HG02642 (cell line): ENCODE data around the gene LRMDA.
A peak's percentile ranks its signal among the peaks of the same experiment; 100 is the strongest.

ENCODE experiments used
- ATAC-seq: cut with Tn5 transposase; IDR thresholded peaks from one replicate; pipeline ENCODE4 v1.9.1; 2021; ENCODE audit warnings: mild to moderate bottlenecking; ENCODE audit not compliant: unreplicated experiment, poor library complexity

The LRMDA gene

DNA sequence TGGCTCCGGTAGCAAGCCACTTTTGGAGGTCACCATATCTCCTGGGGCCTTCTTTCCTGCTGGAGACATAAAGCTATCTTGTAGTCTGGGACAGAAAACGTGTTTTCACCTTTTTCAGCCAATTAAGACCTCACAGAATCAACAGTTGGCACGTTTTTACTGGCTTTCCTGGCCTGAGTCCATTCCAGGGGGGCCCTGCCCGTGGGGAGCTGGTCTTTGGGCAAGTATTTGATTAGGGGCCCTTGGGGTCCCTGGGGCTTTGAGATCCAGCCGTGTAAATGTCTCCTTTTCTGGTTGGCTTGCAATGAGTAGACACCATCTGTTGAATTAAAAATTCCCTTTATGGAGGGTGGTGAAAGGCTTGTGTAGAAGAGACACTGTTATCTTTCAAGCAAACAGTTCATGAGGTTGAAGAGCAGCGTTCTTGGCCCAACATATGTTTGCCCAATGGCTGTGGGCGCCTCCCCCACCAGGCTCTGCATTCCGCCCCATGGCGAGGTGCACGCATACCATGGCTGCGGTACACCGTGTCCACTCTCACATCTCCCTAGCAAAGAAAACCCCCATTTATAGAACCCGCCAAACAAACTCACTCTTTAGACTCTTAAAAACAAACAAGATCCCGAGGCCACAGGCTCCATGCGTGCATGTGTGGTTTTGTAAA is 593.2 kb downstream of the LRMDA start:
- ATAC-seq: no peak

DNA sequence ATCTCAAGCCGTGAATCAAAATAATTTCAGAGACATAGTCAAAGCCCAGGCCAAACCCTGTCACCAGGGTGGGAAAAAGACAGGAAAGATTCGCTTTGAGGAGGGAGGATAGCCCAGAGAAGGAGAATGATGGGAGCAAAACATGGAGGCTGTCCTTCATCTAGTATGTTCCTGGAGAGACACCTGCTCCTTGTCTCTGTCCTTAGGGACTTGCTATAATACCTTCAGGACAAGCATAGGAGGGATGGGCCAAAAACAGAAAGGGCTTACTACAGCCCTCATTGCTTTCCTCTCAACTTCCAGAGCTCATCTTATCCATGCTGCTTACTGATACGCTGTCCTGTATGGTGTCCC is 593.7 kb downstream of the LRMDA start:
- ATAC-seq: no peak

DNA sequence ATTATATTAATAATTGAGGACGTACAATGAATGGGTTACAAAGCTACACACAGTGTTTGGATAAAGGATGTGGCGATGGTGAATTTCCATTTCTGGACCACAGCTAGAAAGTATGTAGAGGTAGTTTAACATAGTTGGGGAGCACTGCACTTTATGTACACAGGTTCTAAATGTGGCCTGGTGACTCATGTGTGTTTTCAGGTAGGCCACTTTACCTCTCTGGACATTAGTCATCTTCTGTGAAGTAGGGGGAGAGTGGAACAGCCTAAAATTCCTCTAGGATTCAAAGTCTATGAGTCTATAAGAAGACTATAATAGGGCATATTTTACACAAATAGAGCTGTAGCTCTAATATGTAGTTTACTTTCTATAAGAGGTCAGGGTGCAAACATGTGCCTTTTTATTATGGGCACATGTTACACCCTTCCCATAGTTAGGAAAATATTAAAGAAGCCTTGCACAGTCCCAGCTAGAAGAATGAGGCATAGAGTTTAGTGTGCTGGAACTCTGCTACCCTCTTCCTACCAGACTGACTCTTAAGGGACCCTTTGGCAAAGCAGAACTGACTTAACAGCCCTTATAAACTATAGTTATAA is 594.9 kb downstream of the LRMDA start:
- no peak for ATAC-seq

DNA sequence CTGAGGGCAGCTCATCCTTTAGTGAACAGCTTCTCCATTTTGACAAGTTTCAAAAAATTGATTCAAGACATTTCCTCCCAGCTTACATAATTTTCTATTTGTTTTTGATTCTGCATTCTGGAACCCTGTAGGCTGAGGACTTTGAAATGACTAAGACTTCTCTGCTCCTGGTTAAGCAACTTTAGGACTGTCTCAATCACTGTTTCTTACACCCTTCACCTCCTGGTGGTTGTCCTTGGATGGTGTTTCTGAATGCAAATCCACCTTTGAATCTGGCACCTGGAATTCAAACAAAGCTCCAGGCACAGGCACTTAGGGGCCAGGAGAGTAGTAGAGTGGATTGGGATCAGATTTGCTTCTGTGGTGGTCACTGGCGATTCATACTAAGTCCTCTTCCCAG is 595.5 kb downstream of the LRMDA start:
- ATAC-seq: no peak

DNA sequence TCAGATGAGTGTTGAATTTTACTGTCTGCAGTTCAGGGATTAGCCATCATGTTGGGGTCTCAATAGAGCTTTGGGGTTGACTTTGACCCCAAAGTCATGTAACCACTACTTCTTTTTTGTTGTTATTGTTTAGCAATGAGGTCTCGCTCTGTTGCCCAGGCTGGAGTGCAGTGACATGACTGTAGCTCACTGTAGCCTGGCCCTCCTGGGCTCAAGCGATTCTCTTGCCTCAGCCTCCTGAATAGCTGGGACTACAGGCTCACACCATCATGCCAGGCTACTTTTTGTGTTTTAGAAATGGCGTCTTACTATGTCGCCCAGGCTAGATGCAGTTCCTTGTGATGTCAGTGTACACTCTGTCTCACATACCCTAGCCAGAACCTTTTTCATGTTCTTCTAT is 598.4 kb downstream of the LRMDA start:
- no peak for ATAC-seq

DNA sequence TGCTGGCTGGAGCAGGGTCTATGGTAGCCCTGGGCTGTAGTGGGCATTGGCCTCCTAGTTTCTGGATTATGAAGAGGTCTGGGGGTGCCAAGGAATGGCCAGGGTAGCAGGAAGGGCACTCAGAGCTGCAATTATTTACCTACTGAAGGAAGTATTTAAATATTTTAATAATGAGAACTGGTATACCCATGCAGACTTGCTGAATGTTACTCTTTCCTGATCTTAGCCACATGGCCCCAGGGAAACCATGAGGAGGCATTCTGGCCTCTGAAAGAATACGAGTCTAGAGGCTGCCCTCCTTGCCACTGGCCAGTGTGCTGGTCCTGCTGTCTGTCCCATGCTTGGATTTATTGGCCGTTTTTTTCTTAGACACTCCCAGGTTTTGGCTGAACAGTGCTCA is 599.7 kb downstream of the LRMDA start:
- ATAC-seq: no peak

DNA sequence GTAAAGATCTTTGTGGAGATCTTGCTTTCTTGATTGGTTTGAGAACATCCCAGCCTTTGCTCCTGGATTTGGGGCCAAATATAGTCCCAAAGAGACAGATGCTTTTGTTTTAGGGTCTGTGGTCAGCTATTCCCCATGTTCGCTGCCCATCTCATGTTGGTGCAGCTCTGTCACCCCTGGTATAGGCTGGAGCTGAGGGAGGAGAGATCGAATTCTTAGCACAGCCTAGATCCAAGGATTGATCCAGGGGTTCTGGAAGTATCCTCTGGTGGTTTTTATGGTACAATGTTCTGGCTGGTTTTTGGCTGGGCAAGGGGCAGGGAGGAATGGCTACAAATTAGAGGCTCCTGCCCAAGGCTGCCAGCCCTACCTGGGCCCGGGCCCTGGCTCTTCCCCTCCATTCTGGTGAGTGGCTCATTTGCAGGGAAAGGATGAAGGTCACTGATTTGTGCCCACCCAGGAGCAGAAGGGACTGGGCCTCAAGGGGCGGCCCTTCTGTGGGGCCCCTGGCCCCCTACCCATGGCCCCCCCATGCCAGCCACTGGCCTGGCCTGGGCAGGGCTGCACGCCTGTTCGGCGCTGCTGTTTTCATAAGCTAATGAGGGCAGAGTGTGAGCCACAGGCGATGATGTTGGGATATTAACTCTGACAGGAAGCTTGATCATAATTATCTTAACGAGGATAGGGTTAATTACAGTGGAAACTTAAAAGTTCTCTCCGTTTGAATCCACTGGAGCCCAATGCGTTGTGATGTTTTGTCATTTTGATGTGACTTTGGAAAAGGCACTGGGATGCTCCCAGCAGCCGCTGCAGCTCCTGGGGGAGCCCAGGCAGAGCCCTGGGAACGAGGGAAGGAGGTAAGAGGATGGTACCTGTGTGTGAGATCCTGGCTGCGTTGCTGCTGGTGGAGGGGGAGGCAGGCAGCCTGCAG is 600.6 kb downstream of the LRMDA start:
- no peak for ATAC-seq

DNA sequence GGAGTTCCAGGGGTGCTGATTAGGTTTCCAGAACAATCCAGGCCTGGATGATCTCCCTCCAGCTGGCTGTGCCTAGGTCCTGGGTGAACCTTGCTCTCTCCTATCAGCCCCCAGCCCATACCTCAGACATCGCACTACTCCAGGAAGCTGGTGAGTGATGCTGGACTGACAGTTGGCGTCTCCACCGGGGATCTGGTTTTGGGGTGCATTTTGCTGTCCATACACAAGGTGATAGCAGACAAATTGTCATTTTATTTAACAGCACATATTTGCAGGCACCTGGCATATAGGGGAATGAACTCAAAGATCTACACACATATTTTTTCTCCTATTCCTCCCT is 601.2 kb downstream of the LRMDA start:
- no peak for ATAC-seq

DNA sequence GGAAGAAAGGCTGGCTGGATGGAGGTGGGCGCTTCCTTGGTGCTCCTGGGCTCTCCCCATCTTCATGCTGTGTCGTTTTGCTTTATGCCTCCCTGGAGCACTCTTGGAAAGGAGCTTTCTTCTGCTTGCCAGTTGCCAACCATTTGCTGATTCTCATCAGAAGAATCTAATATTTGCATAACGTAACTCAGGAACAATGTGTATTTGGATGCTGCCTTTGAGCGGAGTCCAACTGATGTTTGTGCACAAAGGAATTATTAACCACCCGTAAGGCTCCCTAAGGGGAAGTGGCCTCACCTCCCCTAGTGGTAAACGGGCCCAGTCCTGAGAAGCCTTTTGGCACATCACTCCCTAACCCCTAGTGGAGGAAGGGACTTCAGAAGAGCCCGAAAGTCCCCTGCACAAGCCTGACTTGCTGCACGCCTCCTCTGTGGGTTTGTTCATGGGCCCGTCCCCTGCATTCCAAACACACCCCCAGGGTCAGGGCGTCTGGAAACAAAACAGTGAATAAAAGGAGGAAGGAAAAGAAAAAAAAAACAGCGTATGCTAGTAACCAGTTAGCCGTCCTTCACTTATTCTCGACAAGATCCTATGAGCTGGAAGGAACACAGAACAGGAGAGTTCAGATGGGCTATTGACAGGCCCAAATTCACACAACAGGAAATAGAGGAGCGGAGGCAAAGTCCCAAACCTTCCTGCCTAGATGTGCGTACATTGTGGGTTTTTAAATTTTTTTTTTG is 602.2 kb downstream of the LRMDA start:
- ATAC-seq: no peak

DNA sequence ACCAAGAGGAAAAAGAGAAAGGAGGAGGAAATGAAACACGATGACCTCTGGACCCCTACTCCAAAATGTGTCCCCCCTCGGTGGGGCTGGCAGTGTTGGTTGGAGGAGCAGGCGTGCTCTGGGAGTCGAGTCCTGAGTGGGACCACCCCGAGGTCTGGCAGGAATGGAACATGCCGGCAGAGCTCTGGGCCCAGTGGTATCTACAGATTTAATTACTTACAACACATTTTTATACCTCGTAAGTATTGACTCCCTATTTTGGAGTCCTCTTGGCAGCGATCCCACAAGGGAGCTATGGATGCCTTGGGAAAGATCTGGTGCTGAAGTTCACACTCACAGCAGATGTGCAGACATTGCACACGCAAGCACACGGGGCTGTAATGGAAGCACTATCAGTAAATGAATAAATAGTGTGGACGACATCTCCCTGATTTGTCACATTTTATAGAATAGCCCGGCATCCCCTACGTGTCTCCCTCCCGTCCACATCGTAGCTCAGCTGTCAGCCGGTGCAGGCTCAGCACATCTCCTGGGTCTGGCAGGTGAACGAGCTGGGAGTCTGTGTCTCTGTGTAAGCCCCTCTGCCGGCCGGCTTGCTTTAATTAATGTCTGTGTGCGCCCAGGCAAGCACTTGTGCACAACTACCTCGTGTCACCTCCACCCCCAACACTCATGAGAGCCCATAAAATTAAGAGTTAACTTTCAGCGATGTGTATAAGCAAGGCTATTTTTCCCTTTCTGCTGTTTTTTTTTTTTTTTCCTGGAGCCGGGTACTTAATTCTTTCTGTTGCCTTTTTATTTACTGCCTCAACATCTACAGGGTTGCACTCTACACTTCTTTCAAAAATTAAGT is 603.2 kb downstream of the LRMDA start:
- ATAC-seq: no peak

DNA sequence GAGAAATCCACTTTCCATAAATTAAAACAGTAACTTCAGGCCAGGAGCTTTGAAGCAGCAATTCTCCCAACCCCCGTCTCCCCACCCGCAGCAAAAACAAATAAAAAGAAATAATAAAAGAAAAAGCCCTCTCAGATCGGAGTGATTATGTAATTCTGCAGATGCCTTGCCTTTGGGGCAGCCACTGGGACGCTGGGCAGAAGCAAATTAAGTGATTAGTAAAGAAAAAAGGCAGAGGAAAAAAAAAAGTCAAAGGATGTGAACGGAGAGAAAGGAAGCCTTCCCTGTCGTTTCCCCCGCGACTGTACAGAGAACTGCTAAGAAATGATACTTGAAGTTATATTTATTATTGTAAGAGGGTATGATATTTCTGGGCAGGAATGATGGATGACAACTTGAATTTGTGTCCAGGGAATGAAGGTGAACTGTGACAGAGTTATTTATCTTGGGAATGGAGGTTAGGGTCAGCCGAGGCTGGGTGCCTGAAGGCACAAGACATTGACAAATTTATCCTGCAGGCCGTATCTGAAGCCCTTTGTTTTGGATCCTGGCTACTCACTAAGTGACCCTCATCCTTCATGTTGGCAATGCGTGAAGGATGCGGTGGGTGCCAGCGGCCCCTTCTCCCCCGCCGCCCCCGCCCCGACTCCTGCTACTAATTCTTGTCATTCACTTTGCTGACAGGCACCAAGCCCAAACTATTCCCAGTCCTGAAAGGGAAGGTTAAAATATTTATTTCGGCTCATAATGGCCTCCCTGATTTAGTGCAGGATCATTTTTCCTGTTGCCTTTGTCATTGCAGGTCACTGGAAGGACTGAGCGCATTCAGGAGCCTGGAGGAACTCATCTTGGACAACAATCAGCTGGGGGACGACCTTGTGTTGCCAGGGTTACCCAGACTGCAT is 604.0 kb downstream of the LRMDA start:
- ATAC-seq: no peak

DNA sequence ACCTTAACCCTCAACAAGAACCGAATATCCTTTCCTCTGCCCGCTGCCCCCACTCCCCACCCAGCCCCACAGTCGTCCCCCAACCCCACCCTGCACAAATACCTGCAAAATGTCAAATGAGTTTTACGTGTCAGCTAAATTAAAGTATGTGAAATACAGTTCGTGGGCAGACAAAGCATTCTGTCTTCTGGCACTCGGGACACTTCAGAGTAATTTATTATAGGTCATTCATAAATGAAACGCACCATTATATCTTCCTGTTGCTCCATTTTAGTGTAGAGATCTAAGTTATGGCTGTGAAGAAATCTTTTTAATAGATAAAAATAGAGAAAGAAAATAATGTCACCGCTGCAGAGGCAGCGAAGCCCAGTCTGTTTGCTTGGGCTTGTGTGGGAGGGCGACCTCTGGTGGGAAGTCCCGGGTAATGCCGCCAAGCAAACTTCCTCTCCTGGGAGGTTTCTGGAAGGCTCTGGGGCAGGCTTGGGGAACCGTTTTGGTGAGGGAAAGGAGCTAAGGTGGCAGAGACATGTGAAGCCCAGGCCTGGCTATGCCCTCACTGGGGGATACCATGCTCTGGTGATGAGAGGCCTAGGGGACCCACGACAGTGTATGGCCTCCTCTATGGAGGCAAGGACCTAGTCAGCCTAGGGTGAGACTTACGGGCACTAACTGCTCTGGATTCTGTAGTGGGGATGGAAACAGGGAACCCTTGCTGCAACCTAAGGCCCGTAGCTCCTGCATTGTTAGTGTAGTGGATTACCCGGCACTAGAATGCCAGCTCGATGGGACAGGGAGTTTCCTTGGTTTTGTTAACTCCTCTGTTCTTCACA is 604.9 kb downstream of the LRMDA start:
- ATAC-seq: peak; percentile 75

DNA sequence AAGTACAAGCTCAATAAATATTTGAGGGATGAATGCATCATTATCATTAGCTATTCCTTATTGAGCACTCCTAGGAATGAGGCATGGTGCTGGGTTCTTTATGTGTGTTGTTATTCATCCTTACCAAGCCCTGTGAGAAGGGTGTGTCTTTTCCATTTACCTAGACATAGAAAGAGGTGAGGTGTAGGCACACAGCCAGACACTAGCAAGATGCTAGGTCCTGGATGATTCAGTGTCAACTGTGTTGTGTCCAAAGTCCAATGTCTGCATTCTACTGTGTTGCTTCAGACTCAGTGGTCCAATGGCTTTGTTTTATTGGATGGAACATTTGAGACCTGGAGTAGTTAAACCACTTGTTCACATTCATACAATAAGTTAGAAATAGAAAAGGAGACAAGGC is 605.5 kb downstream of the LRMDA start:
- no peak for ATAC-seq

DNA sequence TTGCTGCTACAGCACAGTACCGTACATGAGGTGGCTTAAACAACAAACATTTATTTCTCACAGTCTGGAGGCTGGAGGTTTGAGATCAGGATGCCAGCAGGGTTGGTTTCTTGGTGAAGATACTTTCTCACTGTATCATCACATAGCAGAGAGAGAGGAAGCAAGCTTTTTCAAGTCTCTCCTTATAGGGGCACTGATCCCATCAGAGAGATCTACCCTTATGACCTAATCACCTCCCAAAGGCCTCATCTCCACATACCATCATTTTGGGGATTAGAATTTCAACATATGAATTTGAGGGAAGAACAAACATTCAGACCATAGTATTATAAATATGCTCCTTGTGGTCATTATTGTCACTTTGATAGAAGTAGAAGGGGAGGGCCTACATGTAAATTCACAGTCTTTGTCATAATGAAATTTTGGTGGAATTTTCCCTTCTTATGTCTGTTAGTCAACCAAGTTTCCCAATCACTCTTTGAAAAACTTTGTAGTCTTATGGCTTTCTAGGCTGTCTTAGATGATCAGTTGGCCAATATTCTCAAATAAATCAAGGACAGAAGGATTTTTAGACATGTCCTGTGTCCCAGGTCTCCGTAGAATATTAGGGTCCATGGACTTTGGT is 606.2 kb downstream of the LRMDA start:
- ATAC-seq: no peak

DNA sequence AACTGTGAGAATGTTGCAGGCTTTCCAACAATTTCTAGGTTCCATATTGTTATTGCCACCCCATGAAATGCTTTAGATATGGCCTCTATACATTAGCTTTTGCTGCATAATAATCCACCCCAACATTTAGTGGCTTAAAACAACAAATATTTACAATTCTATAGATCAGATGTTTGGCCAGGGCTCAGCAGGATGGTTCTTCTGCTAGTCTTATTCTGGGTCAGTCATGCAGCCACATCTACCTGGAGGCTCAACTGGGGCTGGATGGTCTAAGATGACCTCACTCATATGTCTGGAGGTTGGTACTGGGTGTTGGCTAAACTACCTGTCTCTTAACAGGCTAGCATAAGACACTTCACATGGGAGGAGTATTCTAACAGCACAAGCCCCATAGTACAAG is 607.3 kb downstream of the LRMDA start:
- ATAC-seq: no peak

DNA sequence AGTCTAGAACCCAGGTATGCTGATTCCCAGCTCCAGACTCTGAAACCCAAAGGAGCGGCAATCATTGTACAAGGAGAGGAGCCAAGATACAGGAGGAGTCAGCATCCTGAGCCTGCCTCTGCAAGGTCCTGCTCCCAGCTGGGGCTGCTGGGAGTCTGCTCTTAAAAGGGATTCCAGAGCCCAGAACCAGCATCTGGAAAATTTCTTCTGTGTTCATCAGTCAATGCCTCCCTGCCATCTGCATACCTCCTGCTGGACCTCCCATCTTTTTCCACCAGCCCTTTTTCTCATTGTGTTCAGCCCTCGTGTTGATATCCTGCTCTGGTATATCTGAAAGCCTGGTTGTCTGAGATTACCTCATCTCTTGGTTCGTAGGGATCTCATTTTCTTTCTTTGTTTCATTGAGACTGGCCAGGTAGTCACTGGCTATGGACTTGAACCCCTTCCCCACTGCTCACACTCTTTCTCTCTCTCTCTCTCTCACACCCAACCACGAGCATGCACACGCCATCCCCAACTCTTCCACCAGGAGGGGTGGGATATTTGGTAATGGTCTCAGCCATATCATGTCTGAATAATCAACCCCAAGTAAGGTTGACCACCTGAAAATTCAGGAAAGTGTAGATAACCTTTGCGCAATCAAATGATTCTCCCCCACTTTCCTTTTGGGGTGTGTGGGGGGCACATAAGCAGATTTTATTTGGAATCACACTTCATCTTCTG is 608.8 kb downstream of the LRMDA start:
- no peak for ATAC-seq

DNA sequence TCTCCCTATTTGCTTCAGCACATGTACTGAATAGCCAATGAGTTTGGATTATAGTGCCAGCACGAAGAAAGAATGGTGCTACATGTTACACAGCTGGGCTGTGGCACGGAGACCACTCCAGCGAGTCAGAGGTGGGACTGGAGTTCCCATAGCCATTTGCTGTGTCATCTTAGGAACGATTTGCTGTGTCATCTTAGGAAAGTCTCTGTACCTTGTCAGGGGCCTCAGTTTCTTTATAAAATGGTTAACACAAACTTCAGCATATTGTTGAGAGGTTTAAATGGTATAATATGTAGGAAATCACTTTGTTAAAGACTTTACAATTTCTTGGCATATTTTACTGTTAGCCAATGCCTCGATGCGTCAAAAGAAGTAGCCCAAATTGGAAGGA is 609.4 kb downstream of the LRMDA start:
- no peak for ATAC-seq
